Right kidney (tissue), 1 donor: ENCODE data around the gene SMARCA1.

Experiments
- DNase-seq: peaks from one replicate; pipeline ENCODE4 v3.0.0-alpha.2; 2016

Gene SMARCA1

GRCh38 chrX:129534816-129535578 lies 11.7 kb upstream of the SMARCA1 start:
- DNase-seq, result no peak

GRCh38 chrX:129531132-129531531 lies 7.8 kb upstream of the SMARCA1 start:
- DNase-seq, result no peak

- no peak for DNase-seq
Measured at GRCh38 chrX:129530410-129530809, 7.1 kb upstream of the SMARCA1 start.

GRCh38 chrX:129529685-129530281 lies 6.5 kb upstream of the SMARCA1 start:
- DNase-seq, result no peak

- DNase-seq, result no peak
Measured at GRCh38 chrX:129525896-129526295, 2.6 kb upstream of the SMARCA1 start.

GRCh38 chrX:129525162-129525561 lies 1.9 kb upstream of the SMARCA1 start:
- DNase-seq, result no peak

GRCh38 chrX:129524250-129524850 lies 1.1 kb upstream of the SMARCA1 start:
- no peak for DNase-seq

- peak; percentile 67 for DNase-seq
Measured at GRCh38 chrX:129522184-129523078, 859 bp downstream of the SMARCA1 start.

GRCh38 chrX:129520151-129520550 lies 3.1 kb downstream of the SMARCA1 start:
- no peak for DNase-seq

- DNase-seq, result no peak
Measured at GRCh38 chrX:129516402-129516801, 6.9 kb downstream of the SMARCA1 start.

GRCh38 chrX:129512409-129512808 lies 10.9 kb downstream of the SMARCA1 start:
- no peak for DNase-seq

GRCh38 chrX:129511689-129512088 lies 11.6 kb downstream of the SMARCA1 start:
- no peak for DNase-seq

GRCh38 chrX:129510331-129510730 lies 13.0 kb downstream of the SMARCA1 start:
- DNase-seq, result no peak

GRCh38 chrX:129497146-129497843 lies 26.0 kb downstream of the SMARCA1 start:
- no peak for DNase-seq

- DNase-seq, result no peak
Measured at GRCh38 chrX:129496625-129497024, 26.7 kb downstream of the SMARCA1 start.

- no peak for DNase-seq
Measured at GRCh38 chrX:129495900-129496299, 27.4 kb downstream of the SMARCA1 start.

GRCh38 chrX:129494887-129495286 lies 28.4 kb downstream of the SMARCA1 start:
- no peak for DNase-seq

- DNase-seq, result no peak
Measured at GRCh38 chrX:129493643-129494042, 29.6 kb downstream of the SMARCA1 start.

- DNase-seq, result no peak
Measured at GRCh38 chrX:129490330-129490729, 33.0 kb downstream of the SMARCA1 start.

- no peak for DNase-seq
Measured at GRCh38 chrX:129488359-129488758, 34.9 kb downstream of the SMARCA1 start.

- no peak for DNase-seq
Measured at GRCh38 chrX:129480889-129481288, 42.4 kb downstream of the SMARCA1 start.

- no peak for DNase-seq
Measured at GRCh38 chrX:129478516-129478915, 44.8 kb downstream of the SMARCA1 start.
